Ascending aorta (tissue), 2 donors: ENCODE measurements around the gene NSUN2. TPM values are rescaled to one million over a fixed set of nuclear protein-coding genes. Genes with fewer than 3 reads are reported as not detected.

Source experiments
- DNase-seq, 2 donors: peaks; one replicate each; pipeline ENCODE4 v3.0.0-alpha.2; 2019; ENCODE audit warnings: low spot score in 2 of 2
- H3K27ac ChIP-seq, 2 donors: fragments of 200-600 bp; sonication (generic); one replicate each; pipeline ENCODE4 v1.5.1; 2016 to 2017; ENCODE audit warnings: mild to moderate bottlenecking in 1 of 2
- H3K27me3 ChIP-seq: fragments of 200-600 bp; sonication (generic); one replicate; pipeline ENCODE4 v1.5.1; 2017
- H3K36me3 ChIP-seq, 2 donors: fragments of 200-600 bp; sonication (generic); one replicate each; pipeline ENCODE4 v1.5.1; 2016
- H3K4me1 ChIP-seq, 2 donors: fragments of 200-600 bp; sonication (generic); one replicate each; pipeline ENCODE4 v1.5.1; 2016 to 2017; ENCODE audit warnings: mild to moderate bottlenecking in 1 of 2
- H3K4me3 ChIP-seq, 2 donors: fragments of 200-600 bp; sonication (generic); one replicate each; pipeline ENCODE4 v1.5.1; 2016 to 2017; ENCODE audit warnings: mild to moderate bottlenecking in 1 of 2
- H3K9me3 ChIP-seq, 2 donors: fragments of 200-600 bp; sonication (generic); one replicate each; pipeline ENCODE4 v1.5.1; 2016
- intact Hi-C: fragments of 100-400 bp; cut with DNase I; formaldehyde crosslinking; loops from one replicate; pipeline ENCODE4 v1.15.1; 2023
- total RNA-seq: library from RNA; depleted of rRNA; stranded (reverse); fragments of >200 nt; gene quantifications from one replicate; pipeline ENCODE4 v1.1.0, GENCODE V29; 2016
- TF ChIP-seq, protein P1 (sequence below), 3 experiments: fragments of 200-600 bp in 2 of 3; fragments of 450-650 bp in 1 of 3; sonication (generic) in 2 of 3; IDR thresholded peaks; one replicate each; pipeline ENCODE4 v1.5.1; 2016 to 2019; ENCODE audit warnings: antibody characterized with exemption in 3 of 3, mild to moderate bottlenecking in 1 of 3, moderate library complexity in 1 of 3

NSUN2 gene
- total RNA-seq, 1 donor from 2014 or later: 19.1 TPM

GRCh38 chr5:6636293-6636692 lies 3.4 kb upstream of the NSUN2 start:
- peaks cover 0 to 12% of the 10 kb centered on the region in 2 donors for H3K4me1 ChIP-seq
- peaks cover 0 to under 1% of the 10 kb centered on the region in 2 donors for H3K36me3 ChIP-seq
- DNase-seq: no peak
- H3K4me3 ChIP-seq: no peak overlapping the region
- intact Hi-C loops: loop anchor here (10.0 kb wide), 1 partner anchor 759 kb away; the partner anchor contains the start of gene ADCY2
- TF ChIP-seq, protein P1, sequence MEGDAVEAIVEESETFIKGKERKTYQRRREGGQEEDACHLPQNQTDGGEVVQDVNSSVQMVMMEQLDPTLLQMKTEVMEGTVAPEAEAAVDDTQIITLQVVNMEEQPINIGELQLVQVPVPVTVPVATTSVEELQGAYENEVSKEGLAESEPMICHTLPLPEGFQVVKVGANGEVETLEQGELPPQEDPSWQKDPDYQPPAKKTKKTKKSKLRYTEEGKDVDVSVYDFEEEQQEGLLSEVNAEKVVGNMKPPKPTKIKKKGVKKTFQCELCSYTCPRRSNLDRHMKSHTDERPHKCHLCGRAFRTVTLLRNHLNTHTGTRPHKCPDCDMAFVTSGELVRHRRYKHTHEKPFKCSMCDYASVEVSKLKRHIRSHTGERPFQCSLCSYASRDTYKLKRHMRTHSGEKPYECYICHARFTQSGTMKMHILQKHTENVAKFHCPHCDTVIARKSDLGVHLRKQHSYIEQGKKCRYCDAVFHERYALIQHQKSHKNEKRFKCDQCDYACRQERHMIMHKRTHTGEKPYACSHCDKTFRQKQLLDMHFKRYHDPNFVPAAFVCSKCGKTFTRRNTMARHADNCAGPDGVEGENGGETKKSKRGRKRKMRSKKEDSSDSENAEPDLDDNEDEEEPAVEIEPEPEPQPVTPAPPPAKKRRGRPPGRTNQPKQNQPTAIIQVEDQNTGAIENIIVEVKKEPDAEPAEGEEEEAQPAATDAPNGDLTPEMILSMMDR (IDR thresholded peaks at IDR 0.05): no peak
- no peaks in the 10 kb centered on the region for H3K9me3 ChIP-seq
- H3K27ac ChIP-seq: no peak overlapping the region
- H3K27me3 ChIP-seq: no peaks in the 10 kb centered on the region

DNA sequence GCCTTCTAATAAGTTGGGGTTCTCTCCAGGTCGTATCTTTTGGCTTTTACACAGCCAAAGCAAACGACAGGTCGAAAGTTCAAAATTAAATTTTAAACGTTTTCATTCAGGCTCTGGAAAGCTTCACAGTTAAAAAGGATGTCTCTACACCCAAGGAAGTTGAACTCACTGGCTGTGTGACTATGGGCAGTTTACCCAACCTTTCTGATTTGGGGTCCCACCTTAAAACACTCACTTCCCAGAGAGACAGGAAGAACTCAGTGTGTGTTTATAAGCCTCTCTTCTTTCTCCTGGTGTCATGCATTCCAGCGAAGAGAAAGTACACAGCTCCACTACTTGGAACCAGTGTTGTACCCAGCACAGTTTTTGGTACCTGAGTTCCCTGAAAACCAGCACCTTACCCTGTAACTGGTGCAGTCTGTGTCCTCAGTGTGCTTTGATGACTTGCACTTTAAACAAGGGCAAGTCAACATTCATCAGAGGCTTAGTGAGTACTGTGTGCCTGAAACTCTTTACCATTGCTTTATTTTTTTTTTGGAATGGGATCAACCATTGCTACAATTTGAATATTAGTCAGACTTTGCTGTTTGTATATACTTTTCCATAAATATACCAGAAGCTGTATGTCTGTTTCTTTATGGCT lies 2.1 kb upstream of the NSUN2 start:
- H3K27me3 ChIP-seq: no peaks in the 10 kb centered on the region
- intact Hi-C loops: loop anchor here (5.0 to 10.0 kb wide), 3 partner anchors 97 to 760 kb away; partner anchors contain the start of gene ADCY2
- H3K27ac ChIP-seq: no peak overlapping the region
- H3K4me1 ChIP-seq: peaks cover 0 to 14% of the 10 kb centered on the region in 2 donors
- no peak for DNase-seq
- TF ChIP-seq, protein P1 (IDR thresholded peaks at IDR 0.05): no peak
- no peaks in the 10 kb centered on the region for H3K9me3 ChIP-seq
- H3K4me3 ChIP-seq: no peak overlapping the region
- peaks cover 4 to 11% of the 10 kb centered on the region in 2 donors for H3K36me3 ChIP-seq

DNA sequence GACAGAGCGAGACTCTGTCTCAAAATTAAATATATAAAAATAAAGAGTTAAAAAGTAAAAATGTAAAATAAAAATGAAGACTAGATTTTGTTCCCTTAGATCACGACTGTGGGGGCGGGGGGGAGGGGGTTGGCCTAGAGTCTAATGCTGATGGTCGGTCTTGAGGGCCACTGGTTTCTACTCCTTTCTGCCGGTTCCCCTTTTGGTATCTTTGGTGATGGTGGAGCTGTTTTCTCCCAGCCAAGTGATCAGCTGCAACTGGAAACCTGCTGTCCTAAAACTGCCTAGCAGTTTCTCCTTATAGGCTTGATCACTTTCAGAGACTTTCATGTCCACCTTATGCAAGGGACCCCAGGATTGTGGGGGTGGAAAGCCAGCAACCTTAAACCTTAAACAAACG lies 1.5 kb upstream of the NSUN2 start:
- H3K27ac ChIP-seq: no peak overlapping the region
- peak overlapping the region; percentile 74 to 87 for H3K4me3 ChIP-seq
- H3K27me3 ChIP-seq: no peaks in the 10 kb centered on the region
- TF ChIP-seq, protein P1 (IDR thresholded peaks at IDR 0.05): no peak
- peaks cover 0 to 14% of the 10 kb centered on the region in 2 donors for H3K4me1 ChIP-seq
- DNase-seq: no peak
- intact Hi-C loops: loop anchor here (5.0 to 10.0 kb wide), 3 partner anchors 98 to 760 kb away; partner anchors contain the start of gene ADCY2
- H3K9me3 ChIP-seq: no peaks in the 10 kb centered on the region
- H3K36me3 ChIP-seq: peaks cover 9 to 17% of the 10 kb centered on the region in 2 donors

- peak overlapping the region; percentile 83 to 97 for H3K27ac ChIP-seq
- peak in 1 of 2 donors; percentile 78 for DNase-seq
- H3K4me3 ChIP-seq: peak overlapping the region; percentile 74 to 87
- TF ChIP-seq, protein P1 (IDR thresholded peaks at IDR 0.05): peak in 1 of 3 experiments; percentile 3
- intact Hi-C loops: loop anchor here (1.0 to 10.0 kb wide), 8 partner anchors 71 to 1211 kb away; partner anchors contain the start of genes ADCY2, ICE1, MED10 and TENT4A
- H3K9me3 ChIP-seq: no peaks in the 10 kb centered on the region
- H3K27me3 ChIP-seq: no peaks in the 10 kb centered on the region
- H3K36me3 ChIP-seq: peaks cover 11 to 23% of the 10 kb centered on the region in 2 donors
- H3K4me1 ChIP-seq: peaks cover 0 to 14% of the 10 kb centered on the region in 2 donors
Observed at GRCh38 chr5:6633469-6634245, 813 bp upstream of the NSUN2 start.

DNA sequence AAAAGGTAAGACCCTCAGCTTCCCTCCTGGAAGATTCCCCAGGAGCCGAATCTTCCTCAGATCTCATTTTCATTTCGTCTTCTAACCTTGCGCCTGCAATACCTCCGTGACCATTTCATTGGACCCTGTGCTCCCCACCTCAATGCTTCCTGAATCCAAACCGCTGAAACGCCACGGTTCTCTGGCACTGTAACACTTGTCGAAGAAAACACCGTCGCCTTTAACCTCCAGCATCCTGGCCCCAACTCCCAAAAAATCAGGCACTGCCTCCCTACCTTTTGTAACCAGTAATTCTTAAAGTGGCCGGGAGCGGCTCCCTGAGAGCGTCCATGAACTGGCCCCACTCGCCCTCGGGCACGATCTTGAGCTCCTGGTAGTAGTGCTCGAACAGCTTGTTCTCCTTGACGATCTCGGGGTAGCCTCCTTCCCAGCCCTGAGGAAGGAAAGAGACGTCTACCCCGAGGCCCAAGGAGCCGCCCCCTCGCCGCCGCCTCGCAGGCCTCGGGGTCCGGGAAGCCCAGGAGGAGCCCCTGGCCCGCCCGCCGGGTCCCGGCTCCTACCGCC lies 438 bp downstream of the NSUN2 start:
- H3K9me3 ChIP-seq: no peaks in the 10 kb centered on the region
- H3K27ac ChIP-seq: peak overlapping the region; percentile 83 to 97
- TF ChIP-seq, protein P1 (IDR thresholded peaks at IDR 0.05): peak in 1 of 3 experiments; percentile 5
- H3K4me3 ChIP-seq: peak overlapping the region; percentile 74 to 87
- peaks cover 14 to 27% of the 10 kb centered on the region in 2 donors for H3K36me3 ChIP-seq
- peaks cover 0 to 14% of the 10 kb centered on the region in 2 donors for H3K4me1 ChIP-seq
- DNase-seq: peak in 1 of 2 donors; percentile 68
- intact Hi-C loops: loop anchor here (2.0 to 10.0 kb wide), 5 partner anchors 72 to 1210 kb away; partner anchors contain the start of genes ADCY2 and ICE1
- H3K27me3 ChIP-seq: no peaks in the 10 kb centered on the region
